Pancreas (tissue), 10 donors: ENCODE results near the gene CMIP. TPM values are rescaled to one million over a fixed set of nuclear protein-coding genes. Genes with fewer than 3 reads are reported as not detected.
A peak's percentile ranks its signal among the peaks of the same experiment; 100 is the strongest.

Experiments used
- ATAC-seq, 4 donors: fragments of 200-7000 bp; cut with Tn5 transposase; one replicate each; pipeline versions ENCODE4 v1.8.0 to v1.9.1; 2020; ENCODE audit warnings: mild to moderate bottlenecking in 4 of 4, moderate library complexity in 4 of 4
- DNase-seq, 6 donors: peaks; one replicate each; pipeline ENCODE4 v3.0.0-alpha.2; 2020
- FAIRE-seq: peaks from 2 replicates; lab custom pipeline; 2012; peaks lifted over from hg19 to GRCh38; lab: Jason Lieb, UNC
- H3K27ac ChIP-seq, 4 donors: fragments of 200-600 bp; sonication (generic); 1 replicate in 3 of 4; 2 replicates in 1 of 4; pipeline versions ENCODE4 v1.5.0 to v1.8.0; 2020
- H3K27me3 ChIP-seq, 4 donors: fragments of 200-600 bp; one replicate each; pipeline ENCODE4 v1.8.0; 2021
- H3K36me3 ChIP-seq, 3 donors: fragments of 200-600 bp; sonication (generic) in 1 of 3; one replicate each; pipeline versions ENCODE4 v1.5.0 to v1.8.0; 2020 to 2021
- H3K4me1 ChIP-seq, 3 donors: fragments of 200-600 bp; one replicate each; pipeline ENCODE4 v1.8.0; 2021
- H3K4me3 ChIP-seq, 4 donors: fragments of 200-600 bp; sonication (generic) in 2 of 4; one replicate each; pipeline versions ENCODE4 v1.5.0 to v1.8.0; 2020 to 2021
- H3K9me3 ChIP-seq, 4 donors: fragments of 200-600 bp; one replicate each; pipeline ENCODE4 v1.8.0; 2021
- CTCF ChIP-seq, 4 donors: fragments of 200-600 bp; sonication (generic) in 3 of 4; IDR thresholded peaks; one replicate each; pipeline versions ENCODE4 v1.5.0 to v1.8.0; 2021; ENCODE audit warnings: antibody characterized with exemption in 4 of 4
- WGBS, 2 donors: extraction: QIAGEN DNeasy Blood & Tissue Kit; methylation state at CpG; one replicate each; pipeline ENCODE4 v1.1.7; 2013; 5-methylcytosine and 5-hydroxymethylcytosine counted together
- intact Hi-C, 3 donors: fragments of 100-400 bp; cut with DNase I; formaldehyde crosslinking; loops; one replicate each; pipeline versions ENCODE4 v1.11.1 to v1.14.2; 2022
- polyA plus RNA-seq, 2 donors: library from polyadenylated mRNA; stranded (reverse); fragments of 200-250 nt; gene quantifications; one replicate each; pipeline ENCODE4 v1.2.3, GENCODE V29; 2013
- total RNA-seq, 6 donors: library from RNA; stranded (reverse); fragmentation: NEBNext Ultra II Directional in 4 of 6; extraction: Animal tissue kit (Norgen Biotek cat#: 25700) in 4 of 6; gene quantifications; one replicate each; pipeline versions ENCODE4 v1.2.1 to v1.2.4, GENCODE V29; 2021 to 2023
- donor health status: healthy with polysubstance abuse.
- donor health status: DM: no; HTN: no; CAD: no; lungs with moderate emphysema.
- donor health status: DM: no; HTN: no; CAD: no.
- donor health status: control.
- donor health status: control.
- donor health status: Bipolar disorder and iron deficiency.
- donor health status: DM: yes; HTN: yes; CAD: no.
- donor health status: DM: no; HTN: no; CAD: no.
- donor health status: DM: no; HTN: no; CAD: no.
- donor health status: DM: yes; HTN: yes; CAD: no.

CMIP gene
- total and polyA plus RNA-seq, 8 donors: 9.7 to 37.0 (median 21.5) TPM

GRCh38 chr16:81531419-81531821 lies 86.8 kb downstream of the CMIP start:
- intact Hi-C loops: loop anchor here in 1 of 3 donors (10.0 kb wide), 1 partner anchor 77 kb away; no protein-coding TSS in a partner anchor
- no peaks in the 10 kb centered on the region for H3K36me3 ChIP-seq
- peak in 1 of 6 donors; percentile 42 for DNase-seq
- no peak for TF ChIP-seq CTCF (IDR thresholded peaks at IDR 0.05)
- H3K4me1 ChIP-seq: peaks cover 0 to 17% (median 15%) of the 10 kb centered on the region in 3 donors
- H3K4me3 ChIP-seq: no peak overlapping the region
- ATAC-seq: peak in 1 of 4 donors; percentile 15
- FAIRE-seq: no peak
- WGBS, 2 donors: 92 to 94% methylated on average over 11 of the region's 11 CpGs
- no peaks in the 10 kb centered on the region for H3K27me3 ChIP-seq
- H3K27ac ChIP-seq: no peak overlapping the region
- H3K9me3 ChIP-seq: no peaks in the 10 kb centered on the region

GRCh38 chr16:81532491-81533174 lies 88.0 kb downstream of the CMIP start:
- Histone ChIP-seq H3K27ac (no peak overlapping the region), H3K36me3 (no peaks in the 10 kb centered on the region), H3K4me3 (no peak overlapping the region), H3K27me3 (no peaks in the 10 kb centered on the region), H3K9me3 (no peaks in the 10 kb centered on the region), H3K4me1 (peaks cover 0 to 14% (median 12%) of the 10 kb centered on the region in 3 donors)
- no peak for TF ChIP-seq CTCF (IDR thresholded peaks at IDR 0.05)
- intact Hi-C loops: loop anchor here in 1 of 3 donors (10.0 kb wide), 1 partner anchor 78 kb away; no protein-coding TSS in a partner anchor
- no peak for FAIRE-seq
- ATAC-seq: peak; percentile 85 to 94 (median 90)
- WGBS, 2 donors: 32 to 44% methylated on average over 19 of the region's 19 CpGs
- DNase-seq: peak; percentile 62 to 81 (median 69)

- Histone ChIP-seq H3K4me1 (peaks cover 0 to 14% (median 12%) of the 10 kb centered on the region in 3 donors), H3K27ac (no peak overlapping the region), H3K27me3 (no peaks in the 10 kb centered on the region), H3K9me3 (no peaks in the 10 kb centered on the region), H3K36me3 (no peaks in the 10 kb centered on the region), H3K4me3 (no peak overlapping the region)
- ATAC-seq (no peak), FAIRE-seq (no peak), DNase-seq (no peak)
- no peak for TF ChIP-seq CTCF (IDR thresholded peaks at IDR 0.05)
- intact Hi-C loops: loop anchor here in 1 of 3 donors (10.0 kb wide), 1 partner anchor 78 kb away; no protein-coding TSS in a partner anchor
- 62 to 78% methylated on average over 3 of the region's 3 CpGs for WGBS, 2 donors
Observed at GRCh38 chr16:81533175-81533507, 88.5 kb downstream of the CMIP start.

- Histone ChIP-seq H3K9me3 (no peaks in the 10 kb centered on the region), H3K27me3 (no peaks in the 10 kb centered on the region), H3K36me3 (no peaks in the 10 kb centered on the region), H3K4me3 (no peak overlapping the region), H3K27ac (no peak overlapping the region), H3K4me1 (peaks cover 0 to 14% (median 12%) of the 10 kb centered on the region in 3 donors)
- no peak for FAIRE-seq
- no peak for TF ChIP-seq CTCF (IDR thresholded peaks at IDR 0.05)
- intact Hi-C loops: loop anchor here in 1 of 3 donors (10.0 kb wide), 1 partner anchor 81 kb away; no protein-coding TSS in a partner anchor
- DNase-seq: peak in 2 of 6 donors; percentile 3 to 26
- WGBS, 2 donors: 60% methylated on average over 10 of the region's 10 CpGs
- no peak for ATAC-seq
Observed at GRCh38 chr16:81535679-81536360, 91.2 kb downstream of the CMIP start.
